ENCODE results near the gene TFAP2A.

DNA sequence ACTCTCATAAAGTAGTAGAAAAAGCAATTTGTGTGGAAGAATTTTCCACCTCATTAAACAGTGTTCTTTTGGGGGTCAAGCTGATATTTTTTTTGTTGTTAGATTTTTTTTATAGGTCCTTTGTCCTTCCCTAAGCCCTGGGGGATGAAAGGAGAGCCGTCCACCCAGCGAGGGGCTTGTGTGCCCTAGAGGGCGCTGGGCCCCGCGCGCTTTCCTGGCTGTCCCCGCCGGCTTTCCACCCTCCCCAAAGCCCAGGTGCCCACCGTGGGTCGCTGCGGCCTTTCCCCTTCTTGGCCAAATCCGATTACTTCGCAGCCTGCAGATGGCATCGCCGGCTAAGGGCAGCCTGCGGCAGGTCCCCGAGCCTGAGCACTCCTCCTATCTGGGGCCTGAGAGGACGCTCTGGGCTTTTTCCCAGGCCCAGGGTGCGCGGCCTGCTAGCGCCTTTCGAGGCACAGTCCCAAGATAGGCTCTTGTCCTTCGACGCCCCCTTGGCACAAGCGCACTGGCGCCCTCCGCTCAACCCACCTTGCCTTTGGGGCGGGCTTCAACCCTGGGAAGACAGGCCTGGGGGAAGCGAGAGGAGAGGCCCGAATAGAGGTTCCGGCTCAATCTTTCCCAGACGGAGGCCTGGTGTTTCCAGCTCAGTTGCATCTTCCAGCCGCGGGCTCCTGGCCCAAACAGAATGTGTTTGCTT lies 33.6 kb downstream of the TFAP2A start:
- TF ChIP-seq, protein P1, sequence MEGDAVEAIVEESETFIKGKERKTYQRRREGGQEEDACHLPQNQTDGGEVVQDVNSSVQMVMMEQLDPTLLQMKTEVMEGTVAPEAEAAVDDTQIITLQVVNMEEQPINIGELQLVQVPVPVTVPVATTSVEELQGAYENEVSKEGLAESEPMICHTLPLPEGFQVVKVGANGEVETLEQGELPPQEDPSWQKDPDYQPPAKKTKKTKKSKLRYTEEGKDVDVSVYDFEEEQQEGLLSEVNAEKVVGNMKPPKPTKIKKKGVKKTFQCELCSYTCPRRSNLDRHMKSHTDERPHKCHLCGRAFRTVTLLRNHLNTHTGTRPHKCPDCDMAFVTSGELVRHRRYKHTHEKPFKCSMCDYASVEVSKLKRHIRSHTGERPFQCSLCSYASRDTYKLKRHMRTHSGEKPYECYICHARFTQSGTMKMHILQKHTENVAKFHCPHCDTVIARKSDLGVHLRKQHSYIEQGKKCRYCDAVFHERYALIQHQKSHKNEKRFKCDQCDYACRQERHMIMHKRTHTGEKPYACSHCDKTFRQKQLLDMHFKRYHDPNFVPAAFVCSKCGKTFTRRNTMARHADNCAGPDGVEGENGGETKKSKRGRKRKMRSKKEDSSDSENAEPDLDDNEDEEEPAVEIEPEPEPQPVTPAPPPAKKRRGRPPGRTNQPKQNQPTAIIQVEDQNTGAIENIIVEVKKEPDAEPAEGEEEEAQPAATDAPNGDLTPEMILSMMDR (IDR thresholded peaks at IDR 0.05; ENCODE audit: insufficient read depth, low read length, poor library complexity, severe bottlenecking) = no peak
- TF ChIP-seq EZH2phosphoT487 (conservative IDR thresholded peaks at IDR 0.05; ENCODE audit: low read length) = no peak

Measured in SU-DHL-6 (cell line).